GM18907 (cell line): ENCODE measurements around the gene PAX8.
A peak's percentile ranks its signal among the peaks of the same experiment; 100 is the strongest.

Source experiments
- ATAC-seq: cut with Tn5 transposase; IDR thresholded peaks from one replicate; pipeline ENCODE4 v1.9.1; 2021; ENCODE audit warnings: mild to moderate bottlenecking, moderate library complexity; ENCODE audit not compliant: unreplicated experiment

The PAX8 gene

DNA sequence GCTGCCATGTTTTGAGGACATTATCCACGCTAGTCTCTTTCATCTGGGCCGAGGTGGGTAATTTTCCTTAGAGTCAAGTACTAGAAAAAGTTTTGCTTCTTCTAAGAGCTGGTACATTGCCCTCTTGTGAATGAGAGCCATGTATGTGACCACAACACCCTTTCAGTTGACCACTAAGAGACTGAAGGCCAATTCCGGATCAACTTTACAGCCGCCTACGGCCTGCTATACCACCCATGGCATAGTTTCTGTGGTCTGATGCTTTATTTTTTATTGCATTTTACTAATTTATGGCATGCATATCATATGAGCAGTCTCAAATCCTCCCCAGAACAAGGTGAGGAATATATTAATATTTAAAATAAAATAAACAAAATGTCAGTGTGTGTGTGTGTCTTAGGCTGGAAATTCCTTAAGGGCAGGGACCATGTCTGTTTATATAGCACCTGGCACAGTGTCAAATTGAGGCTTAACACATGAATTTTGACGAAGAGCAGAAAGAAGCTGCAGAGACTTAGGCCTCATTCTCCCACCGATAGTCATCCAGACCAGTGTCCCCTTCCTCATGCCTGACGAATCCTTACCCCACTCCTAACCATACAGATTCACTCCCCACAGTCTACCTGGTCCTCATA lies 69.6 kb downstream of the PAX8 start:
- ATAC-seq, result no peak

DNA sequence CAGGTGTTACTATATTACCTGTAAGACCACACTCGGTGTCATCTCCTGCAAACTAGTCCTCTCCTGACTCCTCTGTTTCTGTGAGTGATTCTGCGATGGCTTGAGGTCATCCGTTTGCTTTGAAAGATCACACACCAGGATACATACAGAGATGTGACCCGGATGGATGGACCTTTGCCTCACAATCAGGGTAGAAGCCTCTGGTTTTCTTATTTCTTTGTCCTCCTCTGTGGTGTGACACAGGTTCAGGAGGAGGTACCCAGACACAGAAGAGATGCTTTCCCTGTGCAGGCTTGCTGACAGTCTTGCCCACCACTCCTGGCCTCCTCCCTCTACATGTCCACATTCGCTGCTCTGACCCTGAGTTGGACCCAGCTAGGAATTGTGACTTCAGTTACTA lies 70.3 kb downstream of the PAX8 start:
- ATAC-seq, result no peak

DNA sequence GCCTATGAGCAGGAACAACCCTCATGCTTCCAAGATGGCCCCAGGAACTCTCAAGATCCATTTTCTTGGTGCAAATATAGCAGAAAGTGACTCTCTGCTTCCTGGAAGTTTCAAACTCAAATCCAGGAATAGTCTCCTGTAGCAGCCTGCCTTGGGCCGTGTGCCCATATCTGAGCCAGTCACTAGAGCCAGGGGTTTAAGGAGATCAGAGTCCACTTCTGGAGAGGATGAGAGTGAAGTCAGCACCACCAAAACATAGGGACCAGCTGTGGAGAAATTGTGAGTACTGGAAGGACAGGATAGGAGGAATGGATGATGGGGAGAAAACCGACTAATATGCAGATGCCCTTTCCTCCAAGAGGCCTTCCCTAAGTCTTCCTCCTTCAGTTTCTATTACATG lies 71.7 kb downstream of the PAX8 start:
- no peak for ATAC-seq

DNA sequence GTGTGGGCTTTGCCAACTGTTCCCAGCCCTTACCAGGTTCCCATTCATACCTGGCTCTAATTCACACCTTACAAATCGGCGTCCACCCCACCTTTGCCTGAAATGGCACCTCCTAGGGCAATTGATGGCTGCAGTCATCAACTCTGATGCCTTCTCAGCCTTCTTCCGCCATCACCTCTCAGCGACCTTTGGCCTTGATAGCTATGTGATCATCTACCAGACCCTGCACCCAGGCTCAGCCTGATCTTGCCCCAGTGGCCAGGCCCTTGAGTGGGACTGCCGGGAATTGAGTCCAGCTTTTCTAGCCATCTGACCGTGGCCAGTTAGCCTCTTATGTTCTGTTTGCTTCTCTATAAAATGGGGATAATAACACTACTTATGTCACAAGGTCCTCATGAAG lies 72.5 kb downstream of the PAX8 start:
- ATAC-seq, result no peak

DNA sequence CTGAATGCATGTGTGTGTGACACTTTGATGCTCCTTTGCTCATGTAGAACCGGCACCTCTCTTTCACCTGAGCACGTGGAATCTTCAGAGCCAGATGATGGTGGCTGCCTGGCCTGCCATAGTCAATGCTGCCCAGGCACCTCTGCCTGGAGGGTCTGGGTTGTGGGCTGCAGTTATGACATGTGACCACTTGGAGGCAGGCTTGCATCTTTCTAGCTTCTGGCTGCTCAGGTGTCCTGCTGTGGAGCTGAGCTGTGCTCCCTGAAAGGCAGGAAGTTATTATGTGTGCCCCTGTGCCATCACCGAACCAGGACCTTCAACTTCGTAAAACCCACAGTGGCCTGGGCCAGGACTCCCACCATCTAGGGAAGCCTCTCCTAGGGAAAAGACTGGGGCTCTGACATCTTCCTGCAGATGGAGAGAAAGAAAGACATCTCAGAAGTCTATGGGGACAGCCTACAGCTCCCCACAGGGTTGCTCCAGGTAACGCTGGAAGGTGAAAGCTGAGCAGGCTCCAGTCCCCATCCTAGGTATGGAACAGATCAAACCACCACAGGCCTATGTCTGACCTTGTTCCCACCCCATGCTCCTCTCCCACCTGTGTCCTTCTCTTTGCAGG lies 74.7 kb downstream of the PAX8 start:
- peak; percentile 77 for ATAC-seq

DNA sequence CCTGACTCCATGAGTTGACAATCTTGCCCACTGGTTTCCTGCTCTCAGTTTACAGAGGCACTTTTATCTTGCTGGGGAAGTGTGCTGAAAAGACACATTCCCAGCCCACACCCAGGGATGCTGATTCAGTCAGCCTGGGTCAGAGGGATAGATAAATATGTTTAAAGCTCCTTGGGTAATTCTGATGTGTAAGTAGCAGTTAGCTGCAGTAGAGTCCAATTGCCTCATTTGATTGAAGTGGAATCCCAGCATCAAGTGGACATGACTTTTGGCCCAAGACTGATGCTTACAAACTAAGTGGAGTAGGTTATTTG lies 75.5 kb downstream of the PAX8 start:
- no peak for ATAC-seq

DNA sequence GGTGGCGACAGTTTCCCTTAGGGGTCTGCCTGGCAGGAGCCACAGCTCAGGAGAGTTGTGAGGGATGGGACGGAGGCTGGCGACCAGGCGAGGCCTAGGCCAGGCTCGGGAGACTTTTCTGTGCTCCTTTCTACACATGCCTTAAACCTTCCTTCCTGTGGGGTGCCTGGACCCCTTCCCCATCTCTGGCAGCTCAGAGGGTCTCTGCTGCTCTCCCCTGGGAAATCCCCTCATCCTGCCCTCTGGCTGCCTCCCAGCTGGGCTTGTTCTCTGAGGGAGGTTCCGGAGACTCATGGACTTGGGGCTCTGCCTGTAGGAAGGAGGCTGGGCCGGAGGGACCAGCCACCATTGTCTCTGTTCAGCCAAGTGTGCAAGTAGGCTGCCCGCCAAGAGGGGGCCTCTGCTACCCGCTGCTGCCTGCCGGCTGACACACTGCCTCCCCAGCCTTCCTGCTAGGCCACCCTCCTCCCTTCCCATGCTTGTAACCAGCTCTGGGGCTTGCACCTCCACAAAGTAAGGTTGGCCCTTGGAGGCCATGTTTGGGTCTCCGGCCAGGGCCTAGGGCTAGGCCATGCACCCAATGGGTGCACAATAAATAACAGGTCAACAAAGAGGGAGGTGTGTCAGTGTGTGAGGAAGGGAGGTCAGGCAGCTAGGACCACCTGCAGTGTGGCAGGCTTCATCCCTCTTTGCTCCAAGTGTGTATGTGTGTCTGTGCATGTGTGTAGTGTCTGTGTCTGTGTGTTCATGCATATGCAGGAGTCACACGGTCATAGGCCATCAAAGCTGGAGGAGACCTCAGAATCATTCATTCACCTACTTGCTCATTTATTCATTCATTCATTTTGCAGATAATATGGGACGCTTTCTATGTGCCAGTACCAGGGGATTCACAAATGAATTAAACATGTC lies 76.2 kb downstream of the PAX8 start:
- no peak for ATAC-seq

DNA sequence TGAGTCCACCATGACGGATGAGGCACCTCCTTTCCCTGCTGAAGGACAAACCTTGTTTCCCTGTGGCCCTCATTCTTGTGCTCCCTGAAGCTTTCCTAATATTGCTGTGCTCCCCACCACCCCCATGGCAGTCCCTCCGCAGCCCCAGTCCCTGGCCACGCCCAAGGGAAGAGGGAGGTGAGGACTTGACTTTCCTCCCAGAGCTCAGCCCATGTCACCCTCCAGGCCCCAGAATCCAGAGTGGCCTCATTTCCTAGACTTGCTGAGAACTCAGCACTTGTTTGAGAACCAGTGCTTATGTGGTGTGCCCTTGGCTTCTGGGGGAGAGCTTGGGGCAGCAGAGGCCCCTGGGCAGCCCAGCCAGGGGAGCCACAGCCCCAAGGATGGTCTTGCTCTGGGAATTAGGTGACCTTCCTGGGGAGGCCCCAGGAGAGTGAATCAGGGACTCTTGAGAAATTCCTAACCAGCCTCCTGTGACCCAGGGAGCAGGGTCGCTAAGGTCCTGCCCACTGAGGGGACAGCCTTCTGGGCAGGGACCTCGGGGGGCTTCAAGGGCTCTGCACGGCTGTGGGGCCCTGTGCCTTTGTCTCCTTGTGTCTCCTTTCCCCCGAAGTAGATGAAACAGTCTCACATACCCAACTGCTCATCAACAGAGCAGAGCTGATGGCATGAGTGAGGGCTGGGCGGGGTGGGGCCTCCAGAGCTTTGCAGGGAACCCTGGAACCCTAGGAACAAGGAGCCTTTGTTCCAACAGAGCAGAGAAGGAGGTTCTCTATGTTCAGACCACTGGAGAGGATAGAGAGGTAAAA lies 77.0 kb downstream of the PAX8 start:
- no peak for ATAC-seq

DNA sequence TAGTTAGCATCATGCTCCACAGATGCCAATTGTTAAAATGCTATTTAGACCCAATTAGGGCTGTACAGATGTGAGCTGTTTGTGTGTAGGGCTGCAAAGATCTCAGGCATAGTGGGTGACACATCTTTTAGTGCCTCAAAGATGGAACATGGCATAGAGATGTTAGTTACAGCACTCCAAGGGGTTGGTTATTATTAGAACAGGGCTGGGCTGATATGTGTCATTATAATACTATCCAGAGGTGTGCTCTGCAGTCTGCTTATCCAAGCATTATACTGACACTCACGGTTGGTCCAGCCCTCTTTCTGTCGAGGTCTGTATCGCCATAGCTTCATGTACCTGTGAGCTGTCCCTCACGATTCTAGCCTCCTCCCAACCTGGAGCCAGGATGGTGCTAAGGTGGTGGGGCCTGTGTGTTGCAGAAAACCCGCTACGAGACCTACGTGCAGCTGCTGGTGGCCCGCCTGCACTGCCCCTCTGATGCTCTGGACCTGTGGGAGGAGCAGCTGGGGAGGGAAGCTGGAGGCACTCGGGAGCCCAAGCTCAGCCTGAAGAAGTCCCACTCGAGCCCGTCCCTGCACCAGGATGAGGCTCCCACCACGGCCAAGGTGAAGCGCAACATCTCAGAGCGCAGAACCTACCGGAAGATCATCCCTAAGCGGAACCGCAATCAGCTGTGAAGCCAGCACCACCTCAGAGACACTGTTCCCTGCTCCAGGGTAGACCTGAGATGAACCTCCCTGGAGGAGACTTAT lies 77.8 kb downstream of the PAX8 start:
- ATAC-seq, result no peak

DNA sequence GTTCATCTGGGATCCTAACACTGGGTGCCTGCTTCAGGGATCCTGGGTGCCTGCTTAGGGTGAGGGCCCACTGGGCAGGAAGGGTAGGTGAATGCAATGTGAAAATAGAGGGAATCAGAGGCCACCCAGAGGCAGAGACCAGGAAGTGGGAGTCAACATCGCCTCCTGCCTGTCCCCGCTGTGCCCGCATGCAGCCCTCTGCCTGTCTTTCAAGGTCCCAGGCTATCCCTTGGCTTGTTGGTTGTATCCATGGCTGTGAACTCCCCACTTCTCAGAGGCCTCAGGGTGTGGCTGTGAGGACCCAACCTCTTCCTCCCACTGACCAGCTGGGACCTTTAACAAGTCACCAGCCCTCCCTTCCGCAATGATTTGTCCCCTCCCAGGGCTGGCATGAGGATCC lies 78.5 kb downstream of the PAX8 start:
- ATAC-seq, result no peak

DNA sequence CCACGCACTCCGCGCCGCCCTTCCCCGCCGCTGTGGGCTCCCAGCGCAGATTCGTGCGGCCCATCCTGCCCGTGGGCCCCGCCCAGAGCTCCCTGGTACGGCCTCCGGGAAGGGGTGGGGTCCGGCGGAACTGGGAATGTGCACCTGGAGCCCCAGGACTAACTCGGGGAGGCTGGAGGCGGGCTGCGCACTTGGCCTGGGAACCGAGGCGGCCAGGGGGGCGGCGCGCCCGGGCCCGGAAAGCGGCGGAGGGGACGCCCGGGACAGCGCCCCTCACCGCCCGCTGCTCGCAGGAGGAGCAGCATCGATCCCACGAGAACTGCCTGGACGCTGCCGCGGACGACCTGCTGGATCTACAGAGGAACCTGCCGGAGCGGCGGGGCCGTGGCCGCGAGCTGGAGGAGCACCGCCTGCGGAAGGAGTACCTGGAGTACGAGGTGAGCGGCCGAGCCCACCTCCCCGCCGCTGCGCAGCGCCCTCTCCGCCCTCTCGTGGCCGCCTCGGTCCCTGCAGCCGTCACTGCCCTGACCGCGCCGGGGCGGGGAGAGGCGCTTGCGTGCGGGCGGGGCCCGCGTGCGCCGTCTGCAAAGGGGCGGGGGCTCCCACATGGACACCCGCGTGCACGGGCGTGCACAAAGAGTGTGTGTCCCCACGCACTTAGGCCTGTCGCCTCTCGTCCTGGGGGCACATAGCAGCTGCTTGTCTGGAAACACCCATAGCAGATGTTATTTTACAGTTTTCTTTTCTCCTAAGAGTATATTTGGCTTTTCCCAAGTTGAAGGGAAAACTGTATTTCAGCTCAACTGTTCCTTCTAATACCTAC lies 79.7 kb downstream of the PAX8 start:
- peak; percentile 65 for ATAC-seq

DNA sequence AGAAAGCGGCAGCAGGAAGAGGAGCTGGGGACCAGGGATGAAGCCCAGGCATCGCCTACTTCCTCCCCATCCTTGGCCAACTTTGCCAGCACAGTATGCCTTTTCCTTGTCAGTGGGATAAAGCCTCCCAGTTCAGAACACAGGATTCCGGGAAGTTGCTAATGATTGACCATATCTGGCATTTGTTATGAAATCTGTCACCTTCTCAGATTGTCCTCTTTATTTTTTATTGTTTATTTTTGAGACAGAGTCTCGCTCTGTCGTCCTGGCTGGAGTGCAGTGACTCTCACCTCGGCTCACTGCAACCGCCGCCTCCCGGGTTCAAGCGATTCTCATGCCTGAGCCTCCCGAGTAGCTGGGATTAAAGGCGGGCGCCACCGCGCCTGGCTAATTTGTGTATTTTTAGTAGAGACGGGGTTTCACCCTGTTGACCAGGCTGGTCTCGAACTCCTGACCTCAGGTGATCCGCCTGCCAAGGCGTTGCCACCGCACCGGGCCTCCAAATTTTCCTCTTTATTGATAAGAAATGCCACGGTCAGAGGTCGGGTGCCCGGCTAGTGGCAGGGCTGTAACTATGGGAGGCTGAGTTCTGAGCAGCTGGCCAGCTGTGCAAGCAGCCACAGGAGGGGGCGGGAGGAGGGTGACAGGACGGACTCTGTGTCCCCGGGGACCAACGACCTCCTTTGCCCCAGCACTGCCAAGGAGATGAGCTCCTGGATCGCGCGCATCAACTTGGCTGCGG lies 80.5 kb downstream of the PAX8 start:
- no peak for ATAC-seq

DNA sequence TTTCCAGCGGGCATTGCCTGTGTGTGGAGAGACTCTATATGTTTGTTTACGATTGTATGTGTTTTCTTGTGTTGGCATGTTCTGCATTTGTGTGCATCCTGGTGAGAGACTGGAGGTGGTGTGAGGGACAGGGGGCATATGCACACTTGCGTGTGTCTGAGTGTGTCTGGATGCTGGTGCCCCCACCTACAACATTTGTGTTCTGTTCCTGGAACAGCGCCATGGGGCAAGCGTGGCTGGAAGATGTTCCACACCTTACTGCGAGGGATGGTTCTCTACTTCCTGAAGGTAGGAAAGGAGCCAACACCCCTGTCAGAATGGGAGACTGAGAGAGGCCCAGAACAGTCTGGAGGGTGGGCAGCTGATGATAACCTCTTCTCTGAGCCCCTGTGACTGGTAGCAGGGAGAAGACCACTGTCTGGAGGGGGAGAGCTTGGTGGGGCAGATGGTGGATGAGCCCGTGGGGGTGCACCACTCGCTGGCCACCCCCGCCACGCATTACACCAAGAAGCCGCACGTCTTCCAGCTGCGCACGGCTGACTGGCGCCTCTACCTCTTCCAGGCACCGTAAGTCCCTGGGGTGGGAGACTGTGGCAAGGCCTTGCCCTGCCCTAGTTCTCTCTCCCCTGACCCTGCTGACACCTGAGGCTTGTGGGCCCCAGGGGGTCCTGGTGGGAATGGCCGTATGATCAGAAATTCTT lies 81.2 kb downstream of the PAX8 start:
- no peak for ATAC-seq

DNA sequence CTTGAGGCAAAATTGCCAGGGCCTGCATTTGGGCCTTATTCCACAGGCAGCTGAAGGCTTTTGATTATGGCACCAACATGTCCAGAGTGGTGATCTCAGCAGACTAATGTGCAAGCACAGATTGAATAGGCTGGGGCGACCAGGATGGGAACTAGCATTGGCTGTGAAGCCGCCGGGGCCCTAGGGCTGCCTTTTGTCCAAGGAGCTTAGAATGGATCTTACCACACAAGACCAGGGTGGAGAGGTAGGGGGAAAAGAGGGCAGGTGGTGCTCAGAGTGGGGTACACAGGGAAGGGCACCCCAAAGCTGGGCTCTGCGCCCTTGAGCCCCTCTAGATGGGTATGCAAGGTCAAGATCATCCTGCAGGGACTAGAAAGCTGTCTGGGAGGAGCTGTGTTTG lies 81.9 kb downstream of the PAX8 start:
- ATAC-seq, result no peak

DNA sequence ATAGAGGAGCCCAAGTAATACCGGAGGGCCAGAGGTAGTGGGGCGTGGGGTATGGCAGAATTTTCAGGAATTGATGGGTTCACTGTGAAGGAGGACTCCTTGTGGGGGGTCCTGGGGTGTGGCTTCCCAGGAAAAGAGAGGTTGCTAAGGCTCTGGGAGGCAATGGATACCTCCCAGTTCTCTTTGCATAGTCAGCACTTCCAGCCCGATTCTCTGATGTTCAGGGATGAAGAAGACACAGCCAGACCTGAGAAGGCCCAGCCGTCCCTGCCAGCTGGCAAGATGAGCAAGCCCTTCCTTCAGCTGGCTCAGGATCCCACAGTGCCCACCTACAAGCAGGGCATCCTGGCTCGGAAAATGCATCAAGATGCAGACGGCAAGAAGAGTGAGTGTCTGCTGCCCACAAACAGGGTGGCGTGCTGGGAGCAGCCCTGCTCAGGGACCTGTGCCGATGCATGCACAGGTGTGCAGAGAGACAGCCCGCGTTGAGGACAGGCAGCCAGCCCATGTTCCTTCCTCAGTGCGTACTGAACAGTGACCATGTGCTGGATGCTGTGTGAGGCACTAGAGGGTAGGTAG lies 82.7 kb downstream of the PAX8 start:
- no peak for ATAC-seq

DNA sequence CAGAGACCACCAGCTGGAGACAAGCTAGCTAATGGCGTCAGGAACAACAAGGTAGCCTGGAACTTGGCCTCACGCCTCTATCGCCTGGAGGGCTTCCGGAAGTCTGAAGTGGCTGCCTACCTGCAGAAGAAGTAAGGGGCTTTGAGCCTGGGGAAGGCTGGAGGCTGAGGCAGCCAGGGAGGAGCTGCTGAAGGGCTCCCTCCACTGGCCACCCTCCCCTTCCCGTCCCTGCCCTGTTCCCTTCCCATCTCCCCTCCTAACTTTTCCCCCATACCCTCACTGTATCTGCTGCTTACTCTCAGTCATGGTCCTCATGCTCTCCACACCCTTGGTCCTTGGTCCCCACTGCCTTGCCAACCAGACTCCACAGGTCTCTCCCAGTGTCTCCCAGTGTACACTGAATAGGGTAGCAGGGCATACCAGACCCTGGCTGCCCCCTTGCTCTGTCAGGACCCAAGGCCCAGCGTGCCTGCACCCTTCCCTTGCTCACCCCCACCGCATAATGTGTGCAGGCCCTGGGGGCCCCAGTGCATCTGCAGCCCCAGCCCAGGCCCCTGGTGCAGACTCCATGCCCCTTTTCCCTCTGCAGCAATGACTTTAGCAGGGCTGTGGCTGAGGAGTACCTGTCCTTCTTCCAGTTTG lies 86.1 kb downstream of the PAX8 start:
- ATAC-seq, result no peak

DNA sequence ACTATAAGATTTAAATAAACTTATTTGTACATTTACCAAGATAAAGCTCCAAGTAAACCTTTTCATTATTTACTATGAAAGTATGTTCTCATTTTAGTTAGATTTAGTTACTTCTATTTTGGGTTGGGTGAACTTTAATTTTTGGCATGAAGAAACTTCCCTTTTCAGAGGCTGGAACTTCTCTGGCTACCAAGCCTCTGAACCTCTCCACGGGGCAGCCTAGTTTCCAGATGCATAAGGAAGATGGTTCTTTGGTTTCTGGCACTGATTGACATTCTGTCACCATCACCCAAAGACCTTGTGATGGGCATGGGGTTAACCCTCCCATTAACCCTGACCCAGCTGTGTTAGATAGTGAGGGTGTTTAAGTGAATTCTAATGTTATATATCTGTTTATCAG lies 87.8 kb downstream of the PAX8 start:
- ATAC-seq, result no peak

DNA sequence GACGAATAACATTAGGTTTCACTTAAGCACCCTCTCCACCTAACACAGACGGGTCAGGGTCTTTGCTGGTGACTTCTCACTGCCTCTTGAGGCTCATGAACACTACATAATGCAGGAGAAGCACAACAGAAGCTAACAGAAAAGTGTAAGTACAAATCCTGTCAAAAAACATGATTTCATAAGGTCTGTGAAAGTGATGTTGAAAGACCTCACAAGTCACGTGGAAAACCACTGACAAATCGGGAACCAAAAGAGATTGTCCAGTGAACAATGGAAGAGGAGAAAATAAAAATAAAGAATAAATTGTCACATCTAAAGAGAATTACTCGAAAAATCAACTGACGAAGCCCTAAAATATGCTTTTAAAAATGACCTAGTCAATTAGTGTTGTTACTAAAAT lies 91.0 kb downstream of the PAX8 start:
- ATAC-seq, result no peak
